Right lobe of liver (tissue), 6 donors: Measurements from ENCODE around the gene CCDC8. TPM values are rescaled to one million over a fixed set of nuclear protein-coding genes. Genes with fewer than 3 reads are reported as not detected.
A peak's percentile ranks its signal among the peaks of the same experiment; 100 is the strongest.

Experiments used
- ATAC-seq, 4 donors: fragments of 200-7000 bp; cut with Tn5 transposase; one replicate each; pipeline ENCODE4 v1.9.1; 2020; ENCODE audit warnings: mild to moderate bottlenecking in 4 of 4, moderate library complexity in 4 of 4
- DNase-seq, 3 donors: peaks; one replicate each; pipeline ENCODE4 v3.0.0-alpha.2; 2020
- H3K27ac ChIP-seq, 3 donors: fragments of 200-600 bp; one replicate each; pipeline ENCODE4 v1.8.0; 2022
- H3K27me3 ChIP-seq, 2 donors: fragments of 200-600 bp; one replicate each; pipeline ENCODE4 v1.8.0; 2022
- H3K36me3 ChIP-seq, 4 donors: fragments of 200-600 bp; sonication (generic) in 1 of 4; one replicate each; pipeline versions ENCODE4 v1.5.1 to v1.8.0; 2017 to 2022; ENCODE audit warnings: control low read depth in 1 of 4
- H3K4me1 ChIP-seq, 4 donors: fragments of 200-600 bp; sonication (generic) in 1 of 4; one replicate each; pipeline versions ENCODE4 v1.5.1 to v1.8.0; 2017 to 2022; ENCODE audit warnings: control low read depth in 1 of 4
- H3K4me3 ChIP-seq, 3 donors: fragments of 200-600 bp; one replicate each; pipeline ENCODE4 v1.8.0; 2022
- H3K9me3 ChIP-seq, 4 donors: fragments of 200-600 bp; sonication (generic) in 1 of 4; one replicate each; pipeline versions ENCODE4 v1.5.1 to v1.8.0; 2017 to 2022; ENCODE audit warnings: control low read depth in 1 of 4
- POLR2A ChIP-seq: fragments of 450-650 bp; IDR thresholded peaks from one replicate; pipeline ENCODE4 v1.6.1; 2017; ENCODE audit warnings: antibody characterized with exemption, mild to moderate bottlenecking
- WGBS: methylation state at CpG from one replicate; pipeline ENCODE4 v1.1.6; 2018; ENCODE audit warnings: low coverage, low lambda C conversion rate; ENCODE audit not compliant: insufficient coverage; ENCODE audit errors: missing lambda C conversion rate; 5-methylcytosine and 5-hydroxymethylcytosine counted together
- intact Hi-C, 2 donors: fragments of 100-400 bp; cut with DNase I; formaldehyde crosslinking; loops; one replicate each; pipeline versions ENCODE4 v1.11.2 to v1.14.1; 2022
- total RNA-seq, 6 experiments: library from RNA; depleted of rRNA in 2 of 6; stranded (reverse); fragments of >200 nt in 2 of 6; fragmentation: NEBNext Ultra II Directional in 3 of 6; extraction: Animal tissue kit (Norgen Biotek cat#: 25700) in 3 of 6; gene quantifications; one replicate each; pipeline versions ENCODE4 v1.1.0 to v1.2.4, GENCODE V29; 2016 to 2023
- TF ChIP-seq, protein P1 (sequence below), 4 donors: fragments of 200-600 bp in 3 of 4; fragments of 450-650 bp in 1 of 4; IDR thresholded peaks; one replicate each; pipeline versions ENCODE4 v1.5.1 to v1.8.0; 2016 to 2022; ENCODE audit warnings: antibody characterized with exemption in 4 of 4, mild to moderate bottlenecking in 2 of 4
- donor health status: DM: no; HTN: yes; CAD: no.
- donor health status: DM: no; HTN: no; CAD: no.
- donor health status: DM: no; HTN: no; CAD: no.
- donor health status: DM: no; HTN: yes; CAD: no.
- donor health status: DM: no; HTN: yes; CAD: no.

CCDC8 gene
- total RNA-seq, 6 experiments from 2014 or later: 0.26 to 0.55 (median 0.44) TPM; not detected in 1

GRCh38 chr19:46384396-46384795, 29.0 kb downstream of the CCDC8 start:
- DNase-seq: peak; percentile 10 to 35 (median 26)
- 100% methylated on average over 4 of the region's 11 CpGs for WGBS
- Histone ChIP-seq H3K9me3 (no peaks in the 10 kb centered on the region), H3K4me3 (no peak overlapping the region), H3K4me1 (no peaks in the 10 kb centered on the region), H3K27ac (no peak overlapping the region), H3K36me3 (peaks cover 4 to 47% (median 18%) of the 10 kb centered on the region in 4 donors), H3K27me3 (no peaks in the 10 kb centered on the region)
- no peak for ATAC-seq
- no peak for TF ChIP-seq POLR2A
- TF ChIP-seq, protein P1, sequence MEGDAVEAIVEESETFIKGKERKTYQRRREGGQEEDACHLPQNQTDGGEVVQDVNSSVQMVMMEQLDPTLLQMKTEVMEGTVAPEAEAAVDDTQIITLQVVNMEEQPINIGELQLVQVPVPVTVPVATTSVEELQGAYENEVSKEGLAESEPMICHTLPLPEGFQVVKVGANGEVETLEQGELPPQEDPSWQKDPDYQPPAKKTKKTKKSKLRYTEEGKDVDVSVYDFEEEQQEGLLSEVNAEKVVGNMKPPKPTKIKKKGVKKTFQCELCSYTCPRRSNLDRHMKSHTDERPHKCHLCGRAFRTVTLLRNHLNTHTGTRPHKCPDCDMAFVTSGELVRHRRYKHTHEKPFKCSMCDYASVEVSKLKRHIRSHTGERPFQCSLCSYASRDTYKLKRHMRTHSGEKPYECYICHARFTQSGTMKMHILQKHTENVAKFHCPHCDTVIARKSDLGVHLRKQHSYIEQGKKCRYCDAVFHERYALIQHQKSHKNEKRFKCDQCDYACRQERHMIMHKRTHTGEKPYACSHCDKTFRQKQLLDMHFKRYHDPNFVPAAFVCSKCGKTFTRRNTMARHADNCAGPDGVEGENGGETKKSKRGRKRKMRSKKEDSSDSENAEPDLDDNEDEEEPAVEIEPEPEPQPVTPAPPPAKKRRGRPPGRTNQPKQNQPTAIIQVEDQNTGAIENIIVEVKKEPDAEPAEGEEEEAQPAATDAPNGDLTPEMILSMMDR (IDR thresholded peaks at IDR 0.05): no peak
- intact Hi-C loops: loop anchor here in 1 of 2 donors (10.0 kb wide), 1 partner anchor 100 kb away; no protein-coding TSS in a partner anchor

DNA sequence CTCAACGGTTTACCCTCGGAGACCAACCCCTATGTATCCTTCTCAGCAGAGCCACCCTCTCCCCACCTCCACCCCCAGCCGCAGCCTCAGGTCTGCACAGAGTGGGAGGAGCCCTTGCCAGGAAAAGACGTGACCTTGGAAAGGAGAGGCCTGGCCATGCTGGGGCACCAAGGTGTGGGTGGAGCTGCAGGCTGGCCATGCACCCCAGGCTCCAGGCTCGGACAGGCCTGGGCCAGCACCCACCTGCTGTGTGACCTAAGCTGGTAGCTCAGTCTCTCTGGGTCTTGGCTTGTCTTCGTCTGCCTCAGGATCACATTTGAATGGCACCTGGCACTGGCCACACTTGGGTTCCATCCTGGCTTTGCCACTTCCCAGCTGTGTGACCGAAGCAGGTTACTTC, 29.5 kb downstream of the CCDC8 start:
- DNase-seq (peak; percentile 6 to 42 (median 37)), ATAC-seq (peak in 1 of 4 donors; percentile 16)
- WGBS: 86% methylated on average over 3 of the region's 7 CpGs
- Histone ChIP-seq H3K36me3 (peaks cover 4 to 48% (median 17%) of the 10 kb centered on the region in 4 donors), H3K27me3 (no peaks in the 10 kb centered on the region), H3K4me3 (no peak overlapping the region), H3K27ac (no peak overlapping the region), H3K9me3 (no peaks in the 10 kb centered on the region), H3K4me1 (no peaks in the 10 kb centered on the region)
- TF ChIP-seq, protein P1 (IDR thresholded peaks at IDR 0.05): no peak
- no peak for TF ChIP-seq POLR2A
- intact Hi-C loops: loop anchor here in 1 of 2 donors (10.0 kb wide), 1 partner anchor 99 kb away; no protein-coding TSS in a partner anchor

GRCh38 chr19:46383171-46383815, 30.1 kb downstream of the CCDC8 start:
- no peak overlapping the region for H3K27ac ChIP-seq
- H3K9me3 ChIP-seq: no peaks in the 10 kb centered on the region
- intact Hi-C loops: loop anchor here in 1 of 2 donors (10.0 kb wide), 1 partner anchor 98 kb away; no protein-coding TSS in a partner anchor
- ATAC-seq (no peak), DNase-seq (peak; percentile 13 to 40 (median 31))
- H3K4me1 ChIP-seq: no peaks in the 10 kb centered on the region
- 93% methylated on average over 14 of the region's 23 CpGs for WGBS
- TF ChIP-seq, protein P1 (IDR thresholded peaks at IDR 0.05): no peak
- TF ChIP-seq POLR2A: no peak
- H3K36me3 ChIP-seq: peaks cover 4 to 46% (median 14%) of the 10 kb centered on the region in 4 donors
- H3K27me3 ChIP-seq: no peaks in the 10 kb centered on the region
- no peak overlapping the region for H3K4me3 ChIP-seq

DNA sequence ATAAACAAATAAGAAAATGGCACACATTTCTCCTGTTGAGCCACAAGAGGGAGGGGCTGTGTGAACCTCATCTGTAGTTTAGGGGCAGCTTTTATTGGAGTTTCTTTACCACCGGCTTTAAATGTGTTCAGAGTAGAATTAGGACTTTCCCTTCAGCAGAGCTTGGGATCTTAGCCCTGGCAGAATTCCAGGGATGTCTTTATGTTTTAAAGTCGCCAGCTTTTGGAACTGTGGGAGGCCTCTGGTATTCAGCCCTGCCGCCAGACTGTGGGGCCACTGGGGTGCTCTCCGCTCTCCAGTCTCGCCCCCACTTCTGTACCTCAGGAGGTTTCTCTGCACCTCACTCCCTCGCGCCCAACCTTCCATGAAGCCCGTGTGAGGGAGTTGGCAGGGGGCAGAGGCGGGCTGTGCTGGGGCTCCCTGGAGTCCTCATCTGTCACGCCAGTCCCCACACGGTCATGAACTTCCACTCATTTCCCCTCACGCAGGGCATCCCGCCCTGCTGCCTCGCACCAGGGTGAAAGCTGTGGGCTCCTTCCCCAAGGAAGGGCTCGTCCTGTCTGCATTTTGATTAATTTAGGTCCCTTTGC, 31.5 kb downstream of the CCDC8 start:
- Histone ChIP-seq H3K27me3 (no peaks in the 10 kb centered on the region), H3K27ac (no peak overlapping the region), H3K4me3 (no peak overlapping the region), H3K36me3 (peaks cover 4 to 52% (median 14%) of the 10 kb centered on the region in 4 donors), H3K9me3 (no peaks in the 10 kb centered on the region), H3K4me1 (peaks cover 0 to 4% (median 0%) of the 10 kb centered on the region in 4 donors)
- ATAC-seq (peak in 1 of 4 donors; percentile 12), DNase-seq (peak; percentile 11 to 40 (median 29))
- TF ChIP-seq POLR2A: no peak
- TF ChIP-seq, protein P1 (IDR thresholded peaks at IDR 0.05): no peak
- intact Hi-C loops: loop anchor here in 1 of 2 donors (10.0 kb wide), 1 partner anchor 97 kb away; no protein-coding TSS in a partner anchor
- WGBS: no CpG with 5 or more reads among the region's 15 CpGs
